ENCODE measurements around the gene CCNJ.

CCNJ gene

DNA sequence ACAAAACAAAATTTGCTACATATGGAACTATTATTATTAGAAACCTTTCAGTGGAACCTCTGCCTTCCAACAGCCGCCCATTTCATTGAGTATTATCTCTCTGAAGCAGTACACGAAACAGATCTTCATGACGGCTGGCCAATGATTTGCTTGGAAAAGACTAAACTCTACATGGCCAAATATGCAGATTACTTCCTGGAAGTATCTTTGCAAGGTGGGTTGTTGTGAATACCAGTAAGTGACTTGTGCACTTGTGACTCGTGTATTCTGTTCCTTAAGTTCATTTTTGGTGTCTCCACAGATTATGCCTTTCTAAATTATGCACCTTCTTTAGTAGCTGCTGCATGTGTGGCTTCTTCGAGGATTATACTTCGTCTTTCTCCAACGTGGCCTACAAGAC lies 13.4 kb downstream of the CCNJ start:
- no peak for DNase-seq (ENCODE audit: low read depth, low spot score)

DNA sequence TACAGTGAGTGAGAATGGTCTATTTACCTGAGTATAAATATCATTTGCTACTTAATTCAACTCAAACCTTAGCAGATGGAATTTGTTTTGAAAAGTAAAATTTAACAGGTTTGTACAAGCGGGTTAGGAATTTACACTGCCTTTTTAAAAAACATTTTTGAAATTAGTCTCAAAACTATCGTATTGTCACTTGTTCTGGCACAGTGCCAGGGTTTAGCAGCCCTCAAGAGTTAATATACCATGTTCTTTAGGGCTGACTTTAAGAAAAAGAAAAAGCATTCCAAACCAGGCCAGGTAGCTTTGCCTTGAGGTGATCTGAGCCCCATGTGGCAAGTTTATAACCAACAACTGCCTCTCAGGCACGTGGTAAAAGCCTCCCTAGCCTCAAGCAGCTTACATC lies 17.8 kb downstream of the CCNJ start:
- DNase-seq (ENCODE audit: low read depth, low spot score): no peak

DNA sequence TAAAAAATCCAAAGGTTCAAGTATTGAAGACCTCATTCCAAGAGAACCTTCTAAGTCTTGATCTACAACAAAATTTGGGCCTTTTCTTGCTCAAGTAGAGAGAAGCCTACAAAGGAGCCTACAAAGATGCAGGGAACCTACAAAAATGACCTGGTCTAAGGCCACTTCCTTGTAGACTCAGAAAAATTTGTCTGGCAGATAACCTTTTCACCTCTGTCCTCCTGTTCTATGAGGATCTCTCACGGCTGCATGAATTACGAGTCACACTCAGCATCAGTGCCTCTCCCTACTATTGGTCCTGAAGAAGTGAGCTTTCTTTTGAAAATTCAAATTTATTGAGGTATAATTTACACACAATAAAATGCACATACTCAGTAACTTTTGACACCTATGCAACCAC lies 29.3 kb downstream of the CCNJ start:
- no peak for DNase-seq (ENCODE audit: low read depth, low spot score)

DNA sequence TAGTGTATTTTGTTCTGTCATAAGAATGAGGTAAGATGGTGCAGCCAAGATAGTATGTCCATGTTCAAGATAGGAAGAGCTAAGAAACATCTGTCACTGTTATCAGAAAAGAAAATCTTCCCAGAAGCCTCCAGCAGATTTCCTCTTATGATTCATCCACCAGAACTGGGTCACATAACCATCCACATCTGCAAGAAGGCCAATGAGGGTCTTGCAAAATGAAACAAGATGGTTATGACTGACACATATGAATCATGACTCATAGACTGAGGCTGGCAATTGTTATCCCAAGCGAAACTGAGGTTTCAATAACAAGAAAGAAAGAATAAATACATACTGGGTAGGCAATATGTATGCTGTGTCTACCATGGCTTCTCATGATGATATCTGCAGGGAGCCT lies 30.3 kb downstream of the CCNJ start:
- DNase-seq (ENCODE audit: low read depth, low spot score): no peak

DNA sequence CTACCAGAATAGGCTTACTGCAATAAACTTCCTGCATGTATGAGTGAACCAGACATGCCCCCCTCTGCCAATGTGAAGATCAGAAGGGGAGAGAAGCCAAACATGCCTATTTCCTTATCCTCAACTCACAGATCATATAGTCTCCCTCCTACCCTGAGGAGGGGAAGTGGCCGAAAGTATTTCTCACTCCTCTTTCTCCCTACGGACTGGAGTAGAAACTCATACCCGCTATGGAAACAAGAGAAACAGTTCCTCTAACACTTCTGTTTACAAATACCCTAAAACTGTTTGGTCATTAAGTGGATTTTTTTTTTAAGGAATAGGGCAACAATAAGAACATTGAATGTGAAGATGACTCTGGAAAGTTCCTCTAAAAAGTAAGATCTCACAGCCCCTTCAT lies 31.4 kb downstream of the CCNJ start:
- no peak for DNase-seq (ENCODE audit: low read depth, low spot score)

DNA sequence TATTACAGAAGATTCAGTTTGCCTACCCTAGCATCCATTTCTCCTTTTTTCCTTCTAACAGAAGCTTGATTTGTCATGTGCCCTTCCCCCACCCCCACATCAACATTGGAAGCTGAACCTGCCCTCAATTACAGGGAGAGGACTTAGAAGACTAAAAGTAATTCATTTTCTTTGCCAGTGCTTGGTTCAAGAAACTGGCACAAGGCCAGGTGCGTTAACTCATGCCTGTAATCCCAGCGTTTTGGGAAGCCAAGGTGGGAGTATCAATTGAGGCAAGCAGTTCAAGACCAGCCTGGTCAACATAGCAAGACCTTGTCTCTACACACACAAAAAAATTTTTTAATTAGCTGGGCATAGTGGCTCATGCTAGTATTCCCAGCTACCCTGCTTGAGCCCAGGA lies 32.6 kb downstream of the CCNJ start:
- no peak for DNase-seq (ENCODE audit: low read depth, low spot score)

DNA sequence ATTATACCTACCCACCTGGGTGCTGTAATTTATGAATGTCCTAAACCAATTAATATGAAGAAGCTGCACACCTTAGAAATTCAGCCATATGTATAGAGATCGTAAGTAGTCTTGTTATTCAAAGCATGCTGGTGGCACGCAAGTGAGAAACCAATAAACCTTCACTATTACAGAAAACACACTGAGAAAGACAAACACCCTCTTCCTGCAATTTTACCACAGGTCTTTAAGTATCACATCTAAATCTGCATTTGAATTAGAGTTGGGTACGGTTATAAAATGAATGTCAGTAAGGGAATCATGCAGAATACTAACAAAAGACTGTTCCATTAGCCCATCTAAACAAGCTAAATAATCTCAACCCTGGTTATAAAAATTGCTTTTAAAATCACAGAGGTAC lies 33.8 kb downstream of the CCNJ start:
- no peak for DNase-seq (ENCODE audit: low read depth, low spot score)

DNA sequence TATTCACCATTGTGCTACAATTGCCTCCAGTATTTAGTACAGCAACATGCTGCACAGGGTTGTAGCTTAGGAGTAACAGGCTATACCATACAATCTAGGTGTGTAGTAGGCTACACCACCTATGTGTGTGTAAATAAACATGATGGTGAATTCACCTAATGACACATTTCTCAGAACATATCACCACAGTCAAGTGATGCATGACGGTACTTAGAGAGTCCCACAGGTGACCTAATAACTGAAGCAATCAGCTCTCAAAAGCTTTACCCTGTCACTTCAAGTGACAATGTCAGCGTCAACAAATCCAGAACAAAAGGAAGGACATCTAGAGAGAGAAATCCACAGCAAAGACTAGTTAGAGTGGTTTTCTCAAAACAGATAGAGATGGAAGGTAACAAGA lies 38.8 kb downstream of the CCNJ start:
- DNase-seq (ENCODE audit: low read depth, low spot score): no peak

DNA sequence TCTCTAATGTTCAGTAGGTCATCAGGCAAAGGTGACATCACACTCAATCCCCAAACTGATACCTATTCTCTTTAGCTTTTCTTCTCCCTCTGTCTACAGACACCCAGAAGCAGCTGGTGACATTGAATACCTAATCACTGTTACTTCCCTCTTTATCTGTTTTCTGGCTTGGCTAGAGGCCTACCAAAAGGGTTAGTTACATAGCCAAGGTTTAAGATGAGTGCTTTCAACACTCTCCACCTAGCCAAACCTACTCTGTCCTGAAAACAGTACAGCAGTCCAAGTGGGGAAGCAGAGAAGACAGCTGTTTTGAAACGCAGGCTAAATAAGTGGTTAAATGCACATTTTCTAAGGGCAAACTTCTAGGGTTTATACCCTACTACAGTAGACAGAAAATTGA lies 39.4 kb downstream of the CCNJ start:
- DNase-seq (ENCODE audit: low read depth, low spot score): no peak

DNA sequence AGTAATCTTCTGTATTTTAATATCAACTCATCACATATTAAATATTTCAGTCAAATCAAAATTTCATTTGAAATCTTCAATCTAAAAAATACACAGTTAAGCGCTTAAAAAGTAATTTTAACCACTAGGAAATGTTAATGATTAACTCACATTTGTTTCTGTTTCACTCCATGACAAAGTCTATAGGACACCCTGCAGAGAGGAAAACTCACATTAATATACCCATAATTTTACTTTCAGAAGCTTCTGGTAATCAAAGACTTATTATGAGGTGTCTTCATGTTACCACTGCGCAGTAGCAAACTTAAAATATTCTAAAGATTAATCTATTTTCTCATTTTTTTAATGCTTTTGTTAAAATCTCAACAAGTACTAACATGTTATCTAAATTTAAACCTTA lies 45.7 kb downstream of the CCNJ start:
- no peak for DNase-seq (ENCODE audit: low read depth, low spot score)

DNA sequence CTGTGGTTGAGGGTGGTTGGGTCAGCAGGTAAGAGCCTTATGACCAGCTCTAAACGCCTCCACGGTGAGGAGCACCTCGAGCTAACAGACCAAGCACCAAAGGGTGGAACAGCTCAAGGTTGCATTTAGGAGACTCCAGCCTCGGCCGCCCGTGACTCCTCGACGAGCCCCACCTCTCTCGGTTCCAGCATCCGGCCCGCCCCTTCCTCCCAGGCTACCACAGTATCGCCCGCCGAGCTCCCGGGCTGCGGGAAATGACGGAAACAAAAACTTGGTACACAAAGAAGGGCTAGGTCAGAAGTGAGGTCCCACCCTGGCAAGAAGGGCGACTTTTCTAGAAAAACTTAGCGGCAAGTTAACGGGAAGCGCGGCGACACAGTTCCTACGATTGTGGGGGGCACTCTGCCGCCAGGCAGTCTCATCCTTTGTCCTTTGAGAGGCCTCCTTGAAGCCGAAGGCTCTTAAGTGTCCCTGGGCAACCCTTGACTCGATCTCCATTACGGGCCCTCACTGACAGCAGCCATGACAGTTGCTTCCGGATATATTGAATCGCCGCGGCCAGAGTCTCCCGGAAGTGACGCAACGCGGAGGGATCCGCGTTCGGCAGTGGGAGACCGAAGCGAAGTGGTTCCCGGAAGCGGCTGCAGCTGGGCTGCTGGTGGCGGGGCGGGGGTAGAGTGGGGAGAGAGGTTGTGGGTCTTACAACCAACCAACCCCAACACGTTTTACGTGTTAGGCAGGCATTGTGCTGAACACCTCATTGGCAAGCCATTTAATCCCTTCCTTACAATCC lies 46.5 kb downstream of the CCNJ start:
- DNase-seq (ENCODE audit: low read depth, low spot score): no peak

DNA sequence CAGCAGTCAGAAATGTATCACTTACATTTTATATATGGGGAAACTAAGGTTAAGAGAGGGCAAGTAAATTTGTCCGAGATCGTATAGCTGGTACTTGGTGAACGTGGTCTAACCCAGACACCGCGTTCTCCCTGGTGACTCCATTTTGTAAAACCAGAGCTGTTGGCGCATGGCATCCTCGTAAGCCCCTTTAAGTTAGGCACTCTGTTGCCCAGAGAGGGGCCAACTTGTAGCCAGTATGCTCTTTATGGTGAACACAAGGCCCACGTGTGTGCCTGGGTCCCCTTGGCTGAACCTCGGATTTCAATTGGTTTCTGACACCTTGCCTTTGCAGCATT lies 47.0 kb downstream of the CCNJ start:
- no peak for DNase-seq (ENCODE audit: low read depth, low spot score)

DNA sequence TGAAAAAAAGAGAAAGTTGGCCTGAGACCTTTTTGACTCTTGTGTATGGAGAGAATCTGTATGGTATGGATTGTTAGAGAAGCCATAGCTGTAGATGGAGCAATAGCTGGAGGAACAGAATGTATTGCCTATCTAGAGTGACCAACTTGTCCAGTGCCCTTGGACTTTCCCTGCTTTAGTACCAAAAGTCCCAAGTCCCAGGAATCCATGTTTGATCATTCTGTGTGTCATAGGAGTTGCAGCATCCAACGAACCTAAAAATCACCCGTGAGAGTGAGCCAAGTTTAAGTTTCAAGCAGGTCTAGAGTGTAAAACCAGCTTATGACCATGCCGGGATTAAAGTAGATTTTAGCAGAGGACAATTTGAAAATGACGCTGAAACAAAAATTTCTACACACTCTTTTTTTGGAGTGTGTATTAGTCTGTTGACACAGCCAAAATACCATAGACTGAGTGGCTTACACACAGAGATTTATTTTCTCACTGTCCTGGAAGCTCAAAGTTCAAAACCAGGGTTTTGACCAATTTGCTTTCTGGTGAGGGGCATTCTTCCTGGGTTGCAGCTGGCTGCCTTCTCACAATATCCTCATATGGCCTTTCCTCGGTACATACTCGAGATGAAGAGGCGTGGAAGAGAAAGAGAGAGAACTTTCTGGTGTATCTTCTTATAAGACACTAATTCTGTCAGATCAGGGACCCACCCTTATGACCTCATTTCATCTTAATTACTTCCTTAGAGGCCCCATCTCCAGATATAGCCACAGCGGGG lies 49.8 kb downstream of the CCNJ start:
- DNase-seq (ENCODE audit: low read depth, low spot score): no peak

DNA sequence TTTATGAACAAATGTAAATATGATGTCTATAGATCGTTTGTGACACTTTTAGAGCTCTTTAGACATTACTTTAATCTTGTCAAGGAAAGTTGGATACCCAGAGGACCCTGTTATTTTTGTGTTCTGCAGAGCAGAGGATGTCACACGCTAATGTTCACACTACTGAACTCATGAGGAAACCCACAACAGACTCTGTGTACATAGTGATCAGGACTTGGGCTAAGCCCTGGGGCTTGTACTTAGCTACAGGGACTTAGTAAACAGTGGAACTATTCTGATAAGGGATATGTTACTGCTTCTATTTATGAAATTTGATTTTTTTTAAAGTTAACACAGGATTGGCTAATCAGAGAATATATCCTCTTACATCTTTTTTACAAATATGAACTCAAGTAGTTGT lies 50.6 kb downstream of the CCNJ start:
- DNase-seq (ENCODE audit: low read depth, low spot score): no peak

DNA sequence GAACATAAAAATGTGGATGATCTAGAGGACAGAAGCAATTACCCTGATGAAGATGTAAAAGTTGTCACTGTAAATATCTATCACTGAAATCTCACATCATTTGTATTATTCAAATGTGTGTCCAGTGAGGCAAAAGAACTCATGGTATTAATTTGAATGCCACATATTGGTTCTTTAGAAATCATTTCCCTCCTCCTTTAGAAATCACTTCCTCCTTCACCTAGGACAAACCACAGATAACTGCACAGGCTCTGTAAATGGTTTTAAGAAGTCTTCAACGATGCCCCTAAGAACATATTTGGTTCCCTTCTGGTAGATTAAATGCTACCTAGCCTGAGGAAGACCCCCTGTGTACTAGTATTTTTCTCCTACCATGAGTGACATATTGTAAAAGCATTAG lies 53.6 kb downstream of the CCNJ start:
- DNase-seq (ENCODE audit: low read depth, low spot score): no peak

DNA sequence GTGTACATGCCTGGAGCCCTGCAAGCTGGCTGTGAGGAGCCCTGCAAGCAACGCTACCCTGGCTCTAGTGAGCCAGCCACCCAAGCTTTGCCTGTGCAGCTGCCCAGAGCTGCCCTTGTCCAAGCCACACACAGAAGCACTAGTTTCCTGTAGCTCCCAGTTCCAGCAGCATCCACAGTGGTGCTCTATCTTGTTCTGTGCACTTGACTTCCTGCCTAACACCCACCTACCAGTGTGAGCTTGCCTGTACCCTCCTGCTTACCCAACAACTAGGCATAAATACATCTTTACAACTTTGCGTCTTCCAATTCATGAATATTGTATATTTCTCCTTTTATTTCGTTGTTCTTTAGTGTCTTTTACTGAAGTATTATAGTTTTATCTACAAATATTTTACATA lies 54.5 kb downstream of the CCNJ start:
- DNase-seq (ENCODE audit: low read depth, low spot score): no peak

DNA sequence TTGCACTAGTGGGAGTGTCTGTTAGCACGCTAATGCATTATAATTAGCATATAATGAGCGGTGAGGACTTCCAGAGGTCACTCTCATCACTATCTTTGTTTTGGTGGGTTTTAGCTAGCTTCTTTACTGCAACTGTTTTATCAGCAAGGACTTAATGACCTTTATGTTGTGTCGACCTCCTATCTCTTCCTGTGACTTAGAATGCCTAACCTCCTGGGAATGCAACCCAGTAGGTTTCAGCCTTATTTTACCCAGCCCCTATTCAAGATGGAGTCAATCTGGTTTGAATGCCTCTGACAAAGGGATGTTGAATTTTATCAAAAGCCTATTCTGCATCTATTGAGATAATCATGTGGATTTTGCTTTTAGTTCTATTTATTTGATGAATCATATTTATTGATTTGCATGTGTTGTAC lies 64.2 kb downstream of the CCNJ start:
- DNase-seq (ENCODE audit: low read depth, low spot score): no peak

Measured in iPS DF 19.7 (cell line).